Thyroid gland (tissue), 4 donors: ENCODE data around the gene NUDCD3. TPM values are rescaled to one million over a fixed set of nuclear protein-coding genes. Genes with fewer than 3 reads are reported as not detected.

Experiments used
- DNase-seq, 2 donors: peaks; one replicate each; pipeline ENCODE4 v3.0.0-alpha.2; 2019
- H3K27ac ChIP-seq, 3 donors: fragments of 200-600 bp; sonication (generic); 1 replicate in 2 of 3; 2 replicates in 1 of 3; pipeline ENCODE4 v1.5.1; 2016 to 2019; ENCODE audit warnings: mild to moderate bottlenecking in 1 of 3, moderate library complexity in 1 of 3
- H3K27me3 ChIP-seq: fragments of 200-600 bp; sonication (generic); one replicate; pipeline ENCODE4 v1.5.1; 2019
- H3K36me3 ChIP-seq, 2 donors: fragments of 200-600 bp; sonication (generic); one replicate each; pipeline ENCODE4 v1.5.1; 2016 to 2019
- H3K4me1 ChIP-seq, 2 donors: fragments of 200-600 bp; sonication (generic); one replicate each; pipeline ENCODE4 v1.5.1; 2017 to 2019
- H3K4me3 ChIP-seq, 3 donors: fragments of 200-600 bp; sonication (generic); replicated peaks in 1 of 3; 1 replicate in 2 of 3; 2 replicates in 1 of 3; pipeline ENCODE4 v1.5.1; 2016; ENCODE audit warnings: mild to moderate bottlenecking in 1 of 3
- H3K9me3 ChIP-seq: fragments of 200-600 bp; sonication (generic); one replicate; pipeline ENCODE4 v1.5.1; 2017
- POLR2A ChIP-seq, 2 donors: fragments of 450-650 bp; IDR thresholded peaks; one replicate each; pipeline ENCODE4 v1.6.1; 2017; ENCODE audit warnings: antibody characterized with exemption in 2 of 2, mild to moderate bottlenecking in 2 of 2, moderate library complexity in 1 of 2
- WGBS, 2 donors: methylation state at CpG; one replicate each; pipeline ENCODE4 v1.1.5; 2017; 5-methylcytosine and 5-hydroxymethylcytosine counted together
- intact Hi-C: fragments of 100-400 bp; cut with DNase I; formaldehyde crosslinking; loops from one replicate; pipeline ENCODE4 v1.15.1; 2023
- total RNA-seq, 4 donors: library from RNA; depleted of rRNA; stranded (reverse); fragments of >200 nt; gene quantifications; one replicate each; pipeline ENCODE4 v1.2.3, GENCODE V29; 2016
- TF ChIP-seq, protein P1 (sequence below), 6 experiments: fragments of 200-600 bp in 3 of 6; fragments of 450-650 bp in 3 of 6; sonication (generic) in 3 of 6; IDR thresholded peaks; one replicate each; pipeline ENCODE4 v1.5.1; 2016 to 2019; ENCODE audit warnings: antibody characterized with exemption in 6 of 6, mild to moderate bottlenecking in 2 of 6, inconsistent platforms in 1 of 6, moderate library complexity in 1 of 6

Gene NUDCD3
- total RNA-seq, 4 donors from 2014 or later: 41.4 to 76.9 (median 52.0) TPM

DNA sequence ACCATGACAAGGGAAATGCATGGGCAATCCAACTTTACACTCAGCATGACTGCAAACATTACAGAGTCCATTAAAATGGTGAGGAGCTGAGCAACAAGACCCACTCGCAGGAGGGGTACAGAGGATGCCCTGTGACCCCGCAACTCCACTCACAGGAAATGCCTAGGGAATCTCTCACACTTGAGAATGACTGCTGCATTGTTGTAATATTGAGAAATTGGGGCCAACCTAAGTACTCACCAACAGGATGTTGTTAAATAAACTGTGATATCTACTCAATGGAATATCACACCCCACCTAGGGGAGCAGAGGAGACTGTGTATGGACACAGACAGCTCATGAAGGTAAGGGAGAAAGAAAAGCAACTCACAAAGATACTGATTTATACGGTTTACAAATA is 111.7 kb downstream of the NUDCD3 start:
- H3K27ac ChIP-seq: no peak overlapping the region
- 74 to 83% methylated on average over 3 of the region's 3 CpGs for WGBS, 2 donors

DNA sequence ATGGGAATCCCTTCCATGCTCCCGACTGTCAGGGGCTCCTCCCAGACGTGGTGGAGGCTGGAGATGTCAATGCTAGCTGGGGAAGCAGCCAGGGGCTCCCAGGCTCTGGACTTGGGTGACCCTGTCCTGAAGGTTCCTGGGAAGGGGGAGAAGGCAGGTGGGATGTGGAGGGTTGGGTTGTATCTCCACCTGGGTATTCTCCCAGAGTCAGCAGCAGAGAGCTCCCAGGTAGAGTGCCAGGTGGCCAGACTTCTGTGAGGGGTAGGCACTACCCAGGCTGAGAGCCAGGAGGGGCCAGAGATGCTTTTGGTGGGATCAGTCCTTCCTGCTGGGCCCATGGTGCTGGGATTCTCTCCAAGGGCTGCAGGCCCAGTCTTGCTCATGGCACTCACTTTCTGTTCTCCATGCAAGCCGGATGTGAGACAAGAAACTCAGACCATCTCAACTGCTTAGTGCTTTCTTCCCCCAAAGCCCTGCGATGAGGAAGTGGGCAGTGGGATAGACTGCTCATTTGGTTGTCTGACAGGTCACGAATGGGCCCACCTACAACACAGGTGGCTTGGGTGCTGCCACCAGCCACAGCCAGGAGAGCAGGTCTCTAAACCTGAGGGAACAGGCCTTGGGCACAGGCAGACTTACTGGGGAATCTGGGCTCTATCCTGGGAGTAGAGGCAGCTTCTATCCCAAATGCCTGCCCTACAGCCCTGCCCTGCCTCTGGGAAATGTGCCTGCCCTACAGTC is 112.6 kb downstream of the NUDCD3 start:
- TF ChIP-seq, protein P1, sequence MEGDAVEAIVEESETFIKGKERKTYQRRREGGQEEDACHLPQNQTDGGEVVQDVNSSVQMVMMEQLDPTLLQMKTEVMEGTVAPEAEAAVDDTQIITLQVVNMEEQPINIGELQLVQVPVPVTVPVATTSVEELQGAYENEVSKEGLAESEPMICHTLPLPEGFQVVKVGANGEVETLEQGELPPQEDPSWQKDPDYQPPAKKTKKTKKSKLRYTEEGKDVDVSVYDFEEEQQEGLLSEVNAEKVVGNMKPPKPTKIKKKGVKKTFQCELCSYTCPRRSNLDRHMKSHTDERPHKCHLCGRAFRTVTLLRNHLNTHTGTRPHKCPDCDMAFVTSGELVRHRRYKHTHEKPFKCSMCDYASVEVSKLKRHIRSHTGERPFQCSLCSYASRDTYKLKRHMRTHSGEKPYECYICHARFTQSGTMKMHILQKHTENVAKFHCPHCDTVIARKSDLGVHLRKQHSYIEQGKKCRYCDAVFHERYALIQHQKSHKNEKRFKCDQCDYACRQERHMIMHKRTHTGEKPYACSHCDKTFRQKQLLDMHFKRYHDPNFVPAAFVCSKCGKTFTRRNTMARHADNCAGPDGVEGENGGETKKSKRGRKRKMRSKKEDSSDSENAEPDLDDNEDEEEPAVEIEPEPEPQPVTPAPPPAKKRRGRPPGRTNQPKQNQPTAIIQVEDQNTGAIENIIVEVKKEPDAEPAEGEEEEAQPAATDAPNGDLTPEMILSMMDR (IDR thresholded peaks at IDR 0.05): no peak
- no peak for TF ChIP-seq POLR2A (IDR thresholded peaks at IDR 0.05)

More for the DNA sequence above, 111.7 kb downstream of the NUDCD3 start:
- intact Hi-C loops: no loop called here
- peaks cover 0 to 7% of the 10 kb centered on the region in 2 donors for H3K4me1 ChIP-seq
- no peaks in the 10 kb centered on the region for H3K9me3 ChIP-seq
- TF ChIP-seq, protein P1 (IDR thresholded peaks at IDR 0.05): no peak
- TF ChIP-seq POLR2A (IDR thresholded peaks at IDR 0.05): no peak
- DNase-seq: no peak
- no peaks in the 10 kb centered on the region for H3K27me3 ChIP-seq
- no peak overlapping the region for H3K4me3 ChIP-seq
- no peaks in the 10 kb centered on the region for H3K36me3 ChIP-seq

DNA sequence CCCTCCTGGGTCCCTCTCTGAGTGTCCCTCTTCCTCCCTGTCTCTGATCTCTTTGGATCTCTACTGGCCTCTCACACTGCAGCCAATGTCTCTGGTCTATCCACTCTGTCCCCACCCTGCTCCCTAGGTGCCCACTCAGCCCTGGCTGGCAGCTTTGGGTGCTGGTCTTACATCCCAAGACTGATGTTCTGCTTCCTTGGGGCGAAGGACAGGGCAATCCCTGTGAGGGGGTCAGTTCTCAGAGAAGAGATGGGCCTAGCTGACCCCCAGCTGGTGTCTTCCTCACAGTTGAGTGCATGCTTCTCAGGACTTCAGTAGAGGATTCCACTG is 113.4 kb downstream of the NUDCD3 start:
- Histone ChIP-seq H3K36me3 (no peaks in the 10 kb centered on the region), H3K27me3 (no peaks in the 10 kb centered on the region), H3K27ac (no peak overlapping the region), H3K4me1 (peaks cover 0 to 4% of the 10 kb centered on the region in 2 donors), H3K9me3 (no peaks in the 10 kb centered on the region), H3K4me3 (no peak overlapping the region)
- 100% methylated on average over 1 of the region's 1 CpG for WGBS, 2 donors
- no peak for DNase-seq
- TF ChIP-seq POLR2A (IDR thresholded peaks at IDR 0.05): no peak
- TF ChIP-seq, protein P1 (IDR thresholded peaks at IDR 0.05): no peak
- intact Hi-C loops: no loop called here

More for the DNA sequence above, 112.6 kb downstream of the NUDCD3 start:
- Histone ChIP-seq H3K27ac (no peak overlapping the region), H3K4me1 (peaks cover 0 to 4% of the 10 kb centered on the region in 2 donors), H3K4me3 (no peak overlapping the region), H3K36me3 (no peaks in the 10 kb centered on the region), H3K9me3 (no peaks in the 10 kb centered on the region), H3K27me3 (no peaks in the 10 kb centered on the region)
- intact Hi-C loops: no loop called here
- no peak for DNase-seq
- whole genome bisulfite sequencing, 2 donors: 74 to 87% methylated on average over 4 to 5 of the region's 5 CpGs

GRCh38 chr7:44376429-44377133 is 113.9 kb downstream of the NUDCD3 start:
- H3K27ac ChIP-seq: no peak overlapping the region
- 39 to 50% methylated on average over 7 of the region's 7 CpGs for WGBS, 2 donors
- DNase-seq: no peak
- H3K4me1 ChIP-seq: peaks cover 0 to 4% of the 10 kb centered on the region in 2 donors
- no peak for TF ChIP-seq POLR2A (IDR thresholded peaks at IDR 0.05)
- TF ChIP-seq, protein P1 (IDR thresholded peaks at IDR 0.05): no peak
- no peak overlapping the region for H3K4me3 ChIP-seq
- no peaks in the 10 kb centered on the region for H3K9me3 ChIP-seq
- intact Hi-C loops: no loop called here
- H3K36me3 ChIP-seq: no peaks in the 10 kb centered on the region
- no peaks in the 10 kb centered on the region for H3K27me3 ChIP-seq

- H3K27me3 ChIP-seq: no peaks in the 10 kb centered on the region
- 70 to 90% methylated on average over 11 to 12 of the region's 12 CpGs for WGBS, 2 donors
- H3K9me3 ChIP-seq: no peaks in the 10 kb centered on the region
- H3K4me1 ChIP-seq: peaks cover 0 to 4% of the 10 kb centered on the region in 2 donors
- H3K27ac ChIP-seq: no peak overlapping the region
- TF ChIP-seq, protein P1 (IDR thresholded peaks at IDR 0.05): no peak
- no peak for TF ChIP-seq POLR2A (IDR thresholded peaks at IDR 0.05)
- no peaks in the 10 kb centered on the region for H3K36me3 ChIP-seq
- no peak overlapping the region for H3K4me3 ChIP-seq
- intact Hi-C loops: no loop called here
- no peak for DNase-seq
Measured at GRCh38 chr7:44375926-44376342, 114.5 kb downstream of the NUDCD3 start.
